Naive thymus-derived CD4-positive, alpha-beta T cell (primary cell): Measurements from ENCODE around the gene ZMAT5. TPM values are rescaled to one million over a fixed set of nuclear protein-coding genes. Genes with fewer than 3 reads are reported as not detected.
A peak's percentile ranks its signal among the peaks of the same experiment; 100 is the strongest.

Experiments used
- ATAC-seq: fragments of 150-1000 bp; cut with Tn5 transposase; 2 replicates; pipeline ENCODE4 v1.10.0; 2021; ENCODE audit warnings: mild to moderate bottlenecking, moderate library complexity
- CTCF ChIA-PET: fragments of 350-600 bp; sonication (Branson Sonifier 250); formaldehyde crosslinking; loops from one replicate; lab custom pipeline; 2021; ENCODE audit warnings: antibody characterized with exemption; lab: Charles Lee
- POLR2A ChIA-PET: fragments of 350-600 bp; sonication (Branson Sonifier 250); formaldehyde crosslinking; loops from one replicate; lab custom pipeline; 2021; ENCODE audit warnings: antibody characterized with exemption, inconsistent platforms; lab: Charles Lee
- DNase-seq, 9 donors: peaks; one replicate each; pipeline versions ENCODE4 v3.0.0 to v3.0.0-alpha.2; 2020 to 2022; ENCODE audit warnings: mixed read lengths in 1 of 9
- H3K27ac ChIP-seq: one replicate; pipeline ENCODE4 v1.7.0; 2013; ENCODE audit warnings: mild to moderate bottlenecking, low read depth, low read length, moderate library complexity
- H3K27me3 ChIP-seq, 2 donors: one replicate each; pipeline ENCODE4 v1.7.0; 2013; ENCODE audit warnings: low read length in 2 of 2, mild to moderate bottlenecking in 2 of 2, moderate library complexity in 2 of 2; ENCODE audit not compliant: control insufficient read depth in 2 of 2, insufficient read depth in 2 of 2
- H3K36me3 ChIP-seq, 3 experiments: 1 replicate in 2 of 3; 2 replicates in 1 of 3; pipeline ENCODE4 v1.7.0; 2013; ENCODE audit warnings: low read length in 3 of 3, mild to moderate bottlenecking in 3 of 3, moderate library complexity in 1 of 3; ENCODE audit not compliant: insufficient read depth in 3 of 3, control insufficient read depth in 2 of 3
- H3K4me1 ChIP-seq, 2 donors: one replicate each; pipeline ENCODE4 v1.7.0; 2013; ENCODE audit warnings: low read length in 2 of 2, mild to moderate bottlenecking in 2 of 2, moderate library complexity in 1 of 2; ENCODE audit not compliant: control insufficient read depth in 2 of 2, insufficient read depth in 2 of 2
- H3K4me3 ChIP-seq: 2 replicates; pipeline ENCODE4 v1.7.0; 2013; ENCODE audit warnings: mild to moderate bottlenecking, low read length
- H3K9me3 ChIP-seq, 3 experiments: 1 replicate in 2 of 3; 2 replicates in 1 of 3; pipeline ENCODE4 v1.7.0; 2013; ENCODE audit warnings: low read length in 3 of 3; ENCODE audit not compliant: control insufficient read depth in 2 of 3
- H3K27ac Mint-ChIP-seq, 9 donors: one replicate each; pipeline ENCODE4 v1.8.0; 2020 to 2022; ENCODE audit warnings: mixed read lengths in 9 of 9, mild to moderate bottlenecking in 8 of 9, moderate library complexity in 5 of 9, inconsistent platforms in 2 of 9
- H3K27me3 Mint-ChIP-seq, 5 donors: one replicate each; pipeline ENCODE4 v1.8.0; 2021 to 2022; ENCODE audit warnings: mixed read lengths in 5 of 5, mild to moderate bottlenecking in 1 of 5
- H3K36me3 Mint-ChIP-seq, 5 donors: one replicate each; pipeline ENCODE4 v1.8.0; 2020 to 2022; ENCODE audit warnings: mixed read lengths in 5 of 5, mild to moderate bottlenecking in 3 of 5, inconsistent platforms in 1 of 5
- H3K4me1 Mint-ChIP-seq, 7 donors: one replicate each; pipeline ENCODE4 v1.8.0; 2020 to 2022; ENCODE audit warnings: mixed read lengths in 7 of 7, mild to moderate bottlenecking in 3 of 7, inconsistent platforms in 1 of 7
- H3K4me3 Mint-ChIP-seq, 10 donors: one replicate each; pipeline ENCODE4 v1.8.0; 2020 to 2022; ENCODE audit warnings: mild to moderate bottlenecking in 10 of 10, mixed read lengths in 10 of 10, moderate library complexity in 6 of 10, inconsistent platforms in 2 of 10
- H3K9me3 Mint-ChIP-seq, 11 donors: one replicate each; pipeline ENCODE4 v1.8.0; 2020 to 2022; ENCODE audit warnings: mixed read lengths in 11 of 11, mild to moderate bottlenecking in 4 of 11, inconsistent platforms in 1 of 11, moderate library complexity in 1 of 11
- intact Hi-C, 2 donors: fragments of 100-400 bp; cut with micrococcal nuclease; formaldehyde crosslinking; loops; one replicate each; pipeline ENCODE4 v1.15.1; 2023
- polyA plus RNA-seq, 2 donors: library from polyadenylated mRNA; unstranded; fragments of 300-500 nt; fragmentation: Illumina TruSeq; gene quantifications; one replicate each; pipeline ENCODE4 v1.2.3, GENCODE V29; 2021
- total RNA-seq, 6 experiments: library from RNA in 5 of 6; stranded (reverse) in 5 of 6; gene quantifications; 1 replicate in 5 of 6; 2 replicates in 1 of 6; pipeline ENCODE4 v1.2.3 and lab custom pipeline; 2021 to 2026

ZMAT5 gene
- total and polyA plus RNA-seq, 7 experiments from 2014 or later = 12.9 to 55.0 (median 14.9) TPM

DNA sequence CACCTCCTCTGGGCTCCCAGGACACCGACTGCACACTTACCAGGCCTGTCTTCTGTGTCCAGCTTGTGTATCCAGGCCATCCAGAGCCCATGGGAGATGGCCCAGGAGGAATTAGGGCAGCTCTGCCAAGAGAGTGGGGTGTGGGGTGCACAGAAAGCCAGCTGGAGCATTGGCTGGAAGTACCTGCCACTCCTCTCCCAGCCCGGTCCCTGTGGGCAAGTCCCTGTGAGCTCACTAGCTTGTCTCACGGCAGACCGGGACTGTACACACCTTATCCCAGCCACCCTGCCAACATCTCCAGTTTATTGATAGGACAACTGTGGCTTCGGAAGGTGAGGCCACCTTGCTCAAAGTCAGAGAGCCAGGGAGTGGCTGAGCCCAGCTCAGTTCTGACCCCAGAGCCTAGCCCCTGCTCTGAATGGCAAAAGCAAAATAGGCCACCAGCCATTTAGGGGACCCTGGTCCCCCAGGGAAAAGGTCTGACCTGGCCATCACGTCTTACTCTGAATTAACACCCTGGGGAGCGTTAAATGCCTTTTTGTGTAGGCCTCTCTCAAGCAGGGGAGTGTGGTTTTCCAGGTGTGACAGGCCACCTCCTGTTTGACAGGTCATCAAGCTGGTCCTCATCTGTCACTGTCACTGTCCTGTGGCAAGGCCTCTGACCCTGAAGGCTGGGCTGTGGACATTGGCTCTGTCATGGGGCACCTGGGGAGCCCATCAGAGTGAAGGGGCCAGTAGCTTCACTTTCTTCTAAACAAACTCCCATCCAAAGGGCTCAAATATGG is 15.4 kb upstream of the ZMAT5 start:
- Mint-ChIP-seq H3K27ac (no peak overlapping the region), H3K4me3 (no peak overlapping the region), H3K9me3 (peaks cover 0 to 2% (median 0%) of the 10 kb centered on the region in 11 donors), H3K36me3 (peaks cover 0 to 8% (median 0%) of the 10 kb centered on the region in 5 donors), H3K4me1 (peaks cover 0 to 4% (median 0%) of the 10 kb centered on the region in 7 donors), H3K27me3 (peaks cover 0 to 2% (median 0%) of the 10 kb centered on the region in 5 donors)
- Histone ChIP-seq H3K36me3 (peaks cover 0 to 4% (median 0%) of the 10 kb centered on the region in 3 experiments), H3K4me3 (no peak overlapping the region), H3K9me3 (no peaks in the 10 kb centered on the region), H3K4me1 (no peaks in the 10 kb centered on the region), H3K27me3 (no peaks in the 10 kb centered on the region), H3K27ac (no peak overlapping the region)
- ATAC-seq (no peak), DNase-seq (no peak)
- POLR2A ChIA-PET = no interaction called here
- intact Hi-C loops = no loop called here
- CTCF ChIA-PET = interaction anchor here (0.5 to 0.6 kb wide), 2 partner anchors 55 to 200 kb away, joined by 3 read pairs; no protein-coding TSS in a partner anchor

DNA sequence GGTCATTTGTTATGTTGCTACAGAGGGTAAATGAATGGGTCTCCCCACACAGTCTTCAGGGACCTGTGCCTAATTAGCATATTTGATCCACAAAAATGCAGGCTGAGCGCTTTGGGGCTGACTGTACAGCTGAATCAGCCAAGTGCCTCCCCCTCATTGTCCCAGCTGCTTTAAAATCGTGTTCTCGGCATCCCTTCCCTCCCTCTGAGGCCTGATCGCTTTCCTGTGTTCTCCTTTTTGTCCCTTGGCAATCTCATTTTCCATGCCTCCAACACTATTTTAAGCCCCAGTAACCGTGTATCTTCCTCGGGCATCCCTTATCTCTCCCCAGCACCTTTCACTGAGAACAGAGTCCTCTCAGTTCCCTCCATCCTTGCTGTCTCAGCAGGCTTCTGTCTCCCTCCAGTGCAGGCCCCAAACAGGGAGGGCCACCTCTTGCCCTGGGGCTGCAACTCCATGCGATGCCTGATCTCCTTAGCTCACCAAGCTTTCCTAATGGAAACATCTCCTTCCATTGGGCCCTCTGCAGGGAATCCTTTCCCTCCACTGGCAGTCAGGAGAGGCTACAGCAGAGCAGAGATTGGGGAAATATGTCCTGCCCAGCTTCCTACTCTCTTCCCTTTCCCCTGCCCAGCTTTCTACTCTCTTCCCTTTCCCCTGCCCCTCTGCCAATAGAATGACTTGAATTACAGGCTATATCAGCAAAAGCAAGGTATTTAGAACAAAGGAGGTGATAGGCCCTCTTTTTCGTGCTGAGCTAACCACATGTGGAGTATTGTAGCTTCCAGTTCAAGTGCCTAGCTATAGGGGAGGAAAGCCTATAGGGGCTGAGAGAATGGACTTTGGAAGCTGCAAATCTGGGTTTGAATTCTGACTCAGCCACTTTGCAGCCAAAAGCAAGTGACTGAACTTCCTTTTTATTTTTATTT is 14.2 kb upstream of the ZMAT5 start:
- Mint-ChIP-seq H3K27me3 (peaks cover 0 to 2% (median 0%) of the 10 kb centered on the region in 5 donors), H3K4me3 (no peak overlapping the region), H3K27ac (peak overlapping the region in 1 of 9 donors; percentile 59), H3K9me3 (peaks cover 0 to 2% (median 0%) of the 10 kb centered on the region in 11 donors), H3K4me1 (peaks cover 0 to 4% (median 0%) of the 10 kb centered on the region in 7 donors), H3K36me3 (peaks cover 0 to 1% (median 0%) of the 10 kb centered on the region in 5 donors)
- no peak for DNase-seq
- ChIA-PET CTCF (interaction anchor here (0.6 kb wide), 1 partner anchor 56 kb away, joined by 3 read pairs; no protein-coding TSS in a partner anchor), POLR2A (no interaction called here)
- no peaks in the 10 kb centered on the region for H3K27me3 ChIP-seq
- no peaks in the 10 kb centered on the region for H3K36me3 ChIP-seq
- intact Hi-C loops = no loop called here
- H3K4me1 ChIP-seq = no peaks in the 10 kb centered on the region
- H3K4me3 ChIP-seq = no peak overlapping the region
- H3K27ac ChIP-seq = no peak overlapping the region
- H3K9me3 ChIP-seq = no peaks in the 10 kb centered on the region
- ATAC-seq = no peak

DNA sequence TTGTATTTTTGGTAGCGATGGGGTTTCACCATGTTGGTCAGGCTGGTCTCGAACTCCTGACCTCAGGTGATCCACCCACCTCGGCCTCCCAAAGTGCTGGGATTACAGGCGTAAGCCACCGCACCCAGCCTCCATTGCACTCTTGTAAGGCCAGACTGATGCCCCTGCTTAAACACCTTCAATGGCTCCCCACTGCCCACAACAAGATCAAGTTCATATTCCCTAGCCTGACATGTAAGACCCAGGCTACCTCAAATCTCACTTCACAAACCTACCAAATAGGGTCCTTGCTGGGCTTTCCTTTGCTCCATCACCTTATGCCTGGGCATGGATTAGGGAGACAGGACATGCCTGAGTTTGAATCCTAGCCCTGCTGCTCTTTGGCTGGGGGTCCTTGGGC is 13.4 kb upstream of the ZMAT5 start:
- no peaks in the 10 kb centered on the region for H3K36me3 ChIP-seq
- no peak overlapping the region for H3K4me3 Mint-ChIP-seq
- CTCF ChIA-PET = no interaction called here
- H3K36me3 Mint-ChIP-seq = no peaks in the 10 kb centered on the region
- no peak overlapping the region for H3K27ac ChIP-seq
- DNase-seq (no peak), ATAC-seq (no peak)
- H3K27me3 ChIP-seq = no peaks in the 10 kb centered on the region
- peaks cover 0 to 4% (median 0%) of the 10 kb centered on the region in 7 donors for H3K4me1 Mint-ChIP-seq
- H3K4me1 ChIP-seq = no peaks in the 10 kb centered on the region
- POLR2A ChIA-PET = interaction anchor here (0.9 kb wide), 1 partner anchor 11 kb away, joined by 3 read pairs; no protein-coding TSS in a partner anchor
- H3K9me3 ChIP-seq = no peaks in the 10 kb centered on the region
- H3K9me3 Mint-ChIP-seq = peaks cover 0 to 2% (median 0%) of the 10 kb centered on the region in 11 donors
- no peak overlapping the region for H3K4me3 ChIP-seq
- H3K27ac Mint-ChIP-seq = peak overlapping the region in 1 of 9 donors; percentile 54
- intact Hi-C loops = no loop called here
- H3K27me3 Mint-ChIP-seq = peaks cover 0 to 2% (median 0%) of the 10 kb centered on the region in 5 donors

DNA sequence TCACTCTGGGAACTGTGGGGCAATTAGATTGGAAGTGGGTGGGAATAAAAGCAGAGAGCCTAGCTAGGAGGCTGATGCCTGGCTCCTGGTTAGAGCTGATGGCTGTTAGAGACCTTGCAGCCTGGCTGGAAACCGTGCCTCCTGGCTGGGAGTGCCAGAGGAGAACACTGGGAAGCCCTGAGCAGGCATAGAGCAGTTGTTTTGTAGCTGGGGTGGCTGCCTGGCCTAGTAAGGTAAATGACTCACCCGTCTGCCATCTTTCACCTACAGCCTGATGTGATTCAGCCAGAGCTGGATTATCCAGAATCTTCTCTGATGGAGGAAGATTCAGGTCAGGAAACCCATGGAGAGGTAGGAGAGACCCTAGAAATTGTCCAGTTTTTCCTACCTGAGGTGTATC is 6.4 kb upstream of the ZMAT5 start:
- ChIA-PET POLR2A (no interaction called here), CTCF (no interaction called here)
- Histone ChIP-seq H3K9me3 (no peaks in the 10 kb centered on the region), H3K36me3 (peaks cover 0 to 18% (median 3%) of the 10 kb centered on the region in 3 experiments), H3K27me3 (no peaks in the 10 kb centered on the region), H3K4me1 (peaks cover 6% of the 10 kb centered on the region in 2 donors), H3K4me3 (no peak overlapping the region), H3K27ac (no peak overlapping the region)
- H3K4me1 Mint-ChIP-seq = peaks cover 5 to 20% (median 11%) of the 10 kb centered on the region in 7 donors
- DNase-seq (no peak), ATAC-seq (no peak)
- no peaks in the 10 kb centered on the region for H3K9me3 Mint-ChIP-seq
- H3K27me3 Mint-ChIP-seq = no peaks in the 10 kb centered on the region
- H3K36me3 Mint-ChIP-seq = peaks cover 0 to 16% (median 9%) of the 10 kb centered on the region in 5 donors
- H3K4me3 Mint-ChIP-seq = peak overlapping the region in 1 of 10 donors; percentile 29
- no peak overlapping the region for H3K27ac Mint-ChIP-seq
- intact Hi-C loops = no loop called here

DNA sequence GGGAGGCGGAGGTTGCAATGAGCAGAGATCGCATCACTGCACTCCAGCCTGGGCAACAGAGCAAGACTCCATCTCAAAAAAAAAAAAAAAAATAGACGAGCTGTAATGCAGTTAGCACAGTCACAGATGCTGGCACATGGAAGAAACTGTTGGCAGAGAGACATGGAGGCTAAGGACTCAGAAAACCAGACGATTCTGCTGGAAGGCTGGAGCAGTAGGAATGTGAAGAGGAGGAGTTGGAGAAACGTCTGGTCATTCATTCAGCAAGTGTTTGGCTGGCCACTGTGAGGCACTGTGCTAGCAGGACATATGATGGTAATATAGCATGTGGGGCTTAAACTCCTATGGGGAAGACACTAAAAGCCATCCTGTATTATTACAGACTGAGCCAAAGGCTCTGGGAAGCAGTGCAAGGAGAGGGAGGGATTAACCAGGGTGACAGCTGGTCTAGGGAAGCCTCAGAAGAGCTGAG is 5.4 kb upstream of the ZMAT5 start:
- intact Hi-C loops = no loop called here
- no peaks in the 10 kb centered on the region for H3K9me3 ChIP-seq
- no peak overlapping the region for H3K4me3 ChIP-seq
- peaks cover 9 to 11% of the 10 kb centered on the region in 2 donors for H3K4me1 ChIP-seq
- H3K4me1 Mint-ChIP-seq = peaks cover 12 to 29% (median 19%) of the 10 kb centered on the region in 7 donors
- no peak overlapping the region for H3K27ac Mint-ChIP-seq
- peaks cover 0 to 18% (median 3%) of the 10 kb centered on the region in 3 experiments for H3K36me3 ChIP-seq
- ChIA-PET POLR2A (no interaction called here), CTCF (interaction anchor here (0.6 to 1.3 kb wide), 3 partner anchors 10 to 15 kb away, joined by 3 to 5 read pairs (median 4); no protein-coding TSS in a partner anchor)
- no peaks in the 10 kb centered on the region for H3K27me3 Mint-ChIP-seq
- no peak for ATAC-seq
- DNase-seq = no peak
- H3K36me3 Mint-ChIP-seq = peaks cover 2 to 16% (median 9%) of the 10 kb centered on the region in 5 donors
- H3K27me3 ChIP-seq = no peaks in the 10 kb centered on the region
- no peaks in the 10 kb centered on the region for H3K9me3 Mint-ChIP-seq
- H3K27ac ChIP-seq = no peak overlapping the region
- no peak overlapping the region for H3K4me3 Mint-ChIP-seq

DNA sequence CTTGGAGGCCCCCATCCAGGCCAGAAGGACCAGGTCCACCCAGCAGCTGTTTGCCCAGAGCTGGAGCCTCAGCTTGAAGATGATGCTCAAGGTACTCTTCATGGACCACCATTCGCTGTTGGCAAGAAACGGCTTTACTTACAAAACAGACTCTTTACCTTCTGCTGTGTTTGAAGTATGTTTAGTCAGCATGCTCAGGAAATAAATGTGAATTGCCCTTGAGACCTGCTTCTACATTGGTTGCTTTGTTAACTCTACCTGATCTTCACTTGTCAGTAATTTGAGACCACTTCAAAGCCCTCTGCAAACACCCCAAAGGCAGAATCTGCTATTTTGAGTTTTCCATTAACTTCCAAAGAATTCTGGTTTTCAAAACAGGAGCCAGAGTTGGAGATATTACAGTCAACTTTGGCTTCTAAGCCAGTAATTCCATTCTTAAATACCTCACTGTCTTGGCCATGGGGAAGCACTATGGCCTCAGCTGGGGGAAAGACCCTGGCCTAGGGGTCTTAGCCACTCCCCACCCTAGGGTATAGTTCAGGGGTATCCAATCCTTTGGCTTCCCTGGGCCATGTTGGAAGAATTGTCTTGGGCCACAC is 3.0 kb upstream of the ZMAT5 start:
- ChIA-PET CTCF (no interaction called here), POLR2A (interaction anchor here (1.1 kb wide), 1 partner anchor 10 kb away, joined by 3 read pairs; no protein-coding TSS in a partner anchor)
- no peaks in the 10 kb centered on the region for H3K27me3 Mint-ChIP-seq
- Histone ChIP-seq H3K36me3 (peaks cover 0 to 18% (median 3%) of the 10 kb centered on the region in 3 experiments), H3K27me3 (no peaks in the 10 kb centered on the region), H3K9me3 (no peaks in the 10 kb centered on the region), H3K27ac (no peak overlapping the region), H3K4me3 (no peak overlapping the region), H3K4me1 (peaks cover 16 to 17% of the 10 kb centered on the region in 2 donors)
- H3K4me3 Mint-ChIP-seq = peak overlapping the region in 4 of 10 donors; percentile 6 to 97 (median 18)
- H3K36me3 Mint-ChIP-seq = peaks cover 3 to 16% (median 9%) of the 10 kb centered on the region in 5 donors
- intact Hi-C loops = loop anchor here (5.0 to 10.0 kb wide), 6 partner anchors 355 to 1982 kb away; partner anchors contain the start of genes DEPDC5 (in 1 of the 2), EWSR1 (in 1 of the 2), PITPNB (in 1 of the 2) and PRR14L (in 1 of the 2)
- H3K27ac Mint-ChIP-seq = no peak overlapping the region
- H3K4me1 Mint-ChIP-seq = peaks cover 21 to 52% (median 38%) of the 10 kb centered on the region in 7 donors
- no peak for DNase-seq
- no peaks in the 10 kb centered on the region for H3K9me3 Mint-ChIP-seq
- no peak for ATAC-seq
